Lower lobe of right lung (tissue), 2 donors: Measurements from ENCODE around the gene NRGN. TPM values are rescaled to one million over a fixed set of nuclear protein-coding genes. Genes with fewer than 3 reads are reported as not detected.

Source experiments
- ATAC-seq, 2 donors: fragments of 200-7000 bp; cut with Tn5 transposase; one replicate each; pipeline ENCODE4 v1.9.1; 2020 to 2022; ENCODE audit warnings: mild to moderate bottlenecking in 2 of 2, moderate library complexity in 2 of 2
- DNase-seq: peaks from one replicate; pipeline ENCODE4 v3.0.0-alpha.2; 2020
- H3K27ac ChIP-seq: fragments of 200-600 bp; one replicate; pipeline ENCODE4 v1.8.0; 2022
- H3K27me3 ChIP-seq: fragments of 200-600 bp; one replicate; pipeline ENCODE4 v1.8.0; 2022; ENCODE audit warnings: low read depth
- H3K36me3 ChIP-seq: fragments of 200-600 bp; one replicate; pipeline ENCODE4 v1.8.0; 2022; ENCODE audit warnings: mild to moderate bottlenecking
- H3K4me1 ChIP-seq: fragments of 200-600 bp; one replicate; pipeline ENCODE4 v1.8.0; 2022
- H3K4me3 ChIP-seq: fragments of 200-600 bp; one replicate; pipeline ENCODE4 v1.8.0; 2022; ENCODE audit warnings: mild to moderate bottlenecking
- H3K9me3 ChIP-seq: fragments of 200-600 bp; one replicate; pipeline ENCODE4 v1.8.0; 2022
- intact Hi-C: fragments of 100-400 bp; cut with DNase I; formaldehyde crosslinking; loops from one replicate; pipeline ENCODE4 v1.11.0; 2022
- total RNA-seq: library from RNA; stranded (reverse); fragmentation: NEBNext Ultra II Directional; extraction: Animal tissue kit (Norgen Biotek cat#: 25700); gene quantifications from one replicate; pipeline ENCODE4 v1.2.1, GENCODE V29; 2021
- TF ChIP-seq, protein P1 (sequence below): fragments of 200-600 bp; IDR thresholded peaks from one replicate; pipeline ENCODE4 v1.8.0; 2022; ENCODE audit warnings: antibody characterized with exemption, mild to moderate bottlenecking
- donor health status: DM: no; HTN: yes; CAD: no; lungs with severe emphysema.

The NRGN gene
- total RNA-seq, 1 donor from 2014 or later: 99.1 TPM

GRCh38 chr11:124719534-124719933 is 20.2 kb upstream of the NRGN start:
- peaks cover 11% of the 10 kb centered on the region for H3K27me3 ChIP-seq
- DNase-seq (no peak), ATAC-seq (no peak)
- no peaks in the 10 kb centered on the region for H3K36me3 ChIP-seq
- no peak overlapping the region for H3K4me3 ChIP-seq
- H3K4me1 ChIP-seq: peaks cover 28% of the 10 kb centered on the region
- no peaks in the 10 kb centered on the region for H3K9me3 ChIP-seq
- intact Hi-C loops: no loop called here
- no peak overlapping the region for H3K27ac ChIP-seq
- TF ChIP-seq, protein P1, sequence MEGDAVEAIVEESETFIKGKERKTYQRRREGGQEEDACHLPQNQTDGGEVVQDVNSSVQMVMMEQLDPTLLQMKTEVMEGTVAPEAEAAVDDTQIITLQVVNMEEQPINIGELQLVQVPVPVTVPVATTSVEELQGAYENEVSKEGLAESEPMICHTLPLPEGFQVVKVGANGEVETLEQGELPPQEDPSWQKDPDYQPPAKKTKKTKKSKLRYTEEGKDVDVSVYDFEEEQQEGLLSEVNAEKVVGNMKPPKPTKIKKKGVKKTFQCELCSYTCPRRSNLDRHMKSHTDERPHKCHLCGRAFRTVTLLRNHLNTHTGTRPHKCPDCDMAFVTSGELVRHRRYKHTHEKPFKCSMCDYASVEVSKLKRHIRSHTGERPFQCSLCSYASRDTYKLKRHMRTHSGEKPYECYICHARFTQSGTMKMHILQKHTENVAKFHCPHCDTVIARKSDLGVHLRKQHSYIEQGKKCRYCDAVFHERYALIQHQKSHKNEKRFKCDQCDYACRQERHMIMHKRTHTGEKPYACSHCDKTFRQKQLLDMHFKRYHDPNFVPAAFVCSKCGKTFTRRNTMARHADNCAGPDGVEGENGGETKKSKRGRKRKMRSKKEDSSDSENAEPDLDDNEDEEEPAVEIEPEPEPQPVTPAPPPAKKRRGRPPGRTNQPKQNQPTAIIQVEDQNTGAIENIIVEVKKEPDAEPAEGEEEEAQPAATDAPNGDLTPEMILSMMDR: no peak

DNA sequence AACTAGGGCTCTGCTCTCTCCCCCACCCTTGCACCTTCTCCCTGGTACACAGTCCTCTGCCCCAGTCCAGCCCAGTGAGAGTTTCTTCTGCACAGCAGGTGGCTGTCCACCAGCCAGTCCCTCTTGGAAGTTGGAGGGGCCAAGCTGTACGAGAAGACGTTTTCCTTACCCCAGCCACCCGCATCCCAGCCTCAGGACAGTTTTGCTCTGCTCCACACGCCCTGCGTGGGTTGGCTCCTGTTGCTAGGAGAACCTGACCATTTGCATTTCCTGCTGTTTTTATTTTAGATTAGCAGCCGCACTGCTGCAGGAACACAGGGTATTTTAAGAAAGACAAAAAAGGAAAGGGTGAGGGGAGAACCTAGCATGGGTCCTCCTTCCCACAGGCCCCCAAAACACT is 17.6 kb upstream of the NRGN start:
- ATAC-seq (no peak), DNase-seq (no peak)
- H3K4me3 ChIP-seq: no peak overlapping the region
- intact Hi-C loops: no loop called here
- no peaks in the 10 kb centered on the region for H3K9me3 ChIP-seq
- H3K36me3 ChIP-seq: no peaks in the 10 kb centered on the region
- TF ChIP-seq, protein P1: no peak
- H3K27ac ChIP-seq: no peak overlapping the region
- H3K4me1 ChIP-seq: peaks cover 41% of the 10 kb centered on the region
- peaks cover 11% of the 10 kb centered on the region for H3K27me3 ChIP-seq

DNA sequence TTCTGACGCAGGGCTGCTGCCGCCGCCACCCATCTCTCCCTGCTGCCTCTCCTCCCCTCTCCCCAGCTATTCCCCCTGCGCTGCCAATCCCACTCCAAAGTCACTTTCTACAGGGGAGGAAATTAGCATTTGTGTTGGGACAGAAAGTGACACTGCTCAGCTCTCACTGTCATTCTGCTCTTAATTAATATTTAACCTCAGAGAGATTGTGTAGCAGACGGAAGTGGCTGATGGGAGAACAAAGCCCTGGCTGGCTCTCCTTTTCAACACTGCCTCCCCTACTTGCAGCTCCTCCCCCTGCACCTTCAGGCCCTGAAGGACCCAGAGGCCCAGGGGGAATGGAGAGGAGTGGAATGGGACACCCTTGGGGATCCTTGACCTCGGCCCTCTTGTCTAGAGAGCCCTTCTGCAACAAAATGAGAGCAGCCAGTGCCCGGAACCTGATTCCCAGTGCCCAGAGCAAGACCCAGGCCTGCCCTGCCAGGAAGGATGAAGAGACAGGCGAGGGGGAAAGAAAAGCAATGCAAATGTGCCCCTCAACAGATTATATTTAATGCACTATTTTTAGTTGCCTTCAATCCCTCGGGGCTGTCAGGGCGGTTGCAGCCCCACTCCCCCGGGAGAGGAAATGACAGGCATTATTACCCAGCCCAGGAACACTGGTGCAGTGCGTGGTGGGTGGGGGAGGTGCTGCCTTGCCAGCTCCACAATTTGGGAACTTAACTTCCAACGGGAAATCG is 14.6 kb upstream of the NRGN start:
- peak; percentile 83 for DNase-seq
- peak; percentile 91 to 95 for ATAC-seq
- Histone ChIP-seq H3K27me3 (no peaks in the 10 kb centered on the region), H3K4me3 (peak overlapping the region; percentile 30), H3K9me3 (no peaks in the 10 kb centered on the region), H3K4me1 (peaks cover 24% of the 10 kb centered on the region), H3K36me3 (no peaks in the 10 kb centered on the region), H3K27ac (peak overlapping the region; percentile 61)
- TF ChIP-seq, protein P1: no peak
- intact Hi-C loops: no loop called here

DNA sequence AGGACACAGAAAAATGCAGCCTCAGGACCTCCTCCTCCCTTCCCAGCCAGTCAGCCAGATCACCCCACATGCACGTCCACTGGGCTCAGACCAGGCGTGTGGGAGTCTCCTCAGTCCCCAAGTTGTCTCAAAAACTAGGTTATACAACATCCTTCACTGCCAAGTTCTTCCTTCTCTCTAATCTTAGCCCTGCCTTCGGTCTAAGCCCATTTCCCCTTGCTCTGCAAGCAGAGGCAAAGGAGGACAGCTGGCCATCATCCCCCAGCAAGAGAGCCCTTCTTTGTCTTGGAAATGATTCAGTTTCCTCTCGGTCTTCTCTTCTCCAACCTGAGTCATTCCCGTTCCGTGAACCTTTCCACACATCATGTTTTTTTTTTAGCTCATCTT is 14.0 kb upstream of the NRGN start:
- Histone ChIP-seq H3K4me1 (peaks cover 24% of the 10 kb centered on the region), H3K36me3 (no peaks in the 10 kb centered on the region), H3K27me3 (no peaks in the 10 kb centered on the region), H3K27ac (peak overlapping the region; percentile 61), H3K9me3 (no peaks in the 10 kb centered on the region), H3K4me3 (peak overlapping the region; percentile 30)
- DNase-seq (no peak), ATAC-seq (peak; percentile 35 to 43)
- intact Hi-C loops: no loop called here
- TF ChIP-seq, protein P1: no peak

GRCh38 chr11:124727474-124727873 is 12.3 kb upstream of the NRGN start:
- H3K27me3 ChIP-seq: no peaks in the 10 kb centered on the region
- H3K4me1 ChIP-seq: peaks cover 26% of the 10 kb centered on the region
- H3K4me3 ChIP-seq: no peak overlapping the region
- TF ChIP-seq, protein P1: no peak
- H3K27ac ChIP-seq: peak overlapping the region; percentile 44
- intact Hi-C loops: no loop called here
- no peak for DNase-seq
- H3K36me3 ChIP-seq: no peaks in the 10 kb centered on the region
- H3K9me3 ChIP-seq: no peaks in the 10 kb centered on the region
- ATAC-seq: peak in 1 of 2 donors; percentile 28
